Measurements from ENCODE around the gene WIPF2.

- no peak; the same call in 1 of the 2 replicates for TF ChIP-seq MAX (IDR thresholded peaks at IDR 0.05)
- TF ChIP-seq PBX3 (IDR thresholded peaks at IDR 0.05): no peak
- peak; percentile 19; the same call in 1 of the 2 replicates for TF ChIP-seq E2F6 (IDR thresholded peaks at IDR 0.05; ENCODE audit: borderline replicate concordance, low read depth)
- no peak; the same call in 1 of the 2 replicates for TF ChIP-seq POLR2A (IDR thresholded peaks at IDR 0.05; ENCODE audit: low read length)
- 0 out of 3 replicates have a peak, but pooled peaks have one; percentile 29 for TF ChIP-seq CTCF (IDR thresholded peaks at IDR 0.05)
- no peak for TF ChIP-seq BHLHE40 (IDR thresholded peaks at IDR 0.05; ENCODE audit: low read depth, low read length)
- TF ChIP-seq FOSL2 (IDR thresholded peaks at IDR 0.05): no peak
- TF ChIP-seq FOSL2 (CRISPR knock-in tag; IDR thresholded peaks at IDR 0.05): no peak
- no peak for TF ChIP-seq SMC3 (IDR thresholded peaks at IDR 0.05)
Observed at GRCh38 chr17:40218740-40219593, at the start of gene WIPF2.
